Measurements from ENCODE around the gene CTNND2.

Gene CTNND2

GRCh38 chr5:11397549-11397948, 506.7 kb downstream of the CTNND2 start:
- TF ChIP-seq CTCF (IDR thresholded peaks at IDR 0.05; ENCODE audit: borderline replicate concordance, control extremely low read depth, extremely low read depth, insufficient read depth, missing control alignments) = no peak
- DNase-seq (ENCODE audit: low spot score) = no peak
- in situ Hi-C loops (cut with MboI; ENCODE audit: low sequenced_read_pairs, unreplicated experiment) = no loop called here

GRCh38 chr5:11396917-11397316, 507.3 kb downstream of the CTNND2 start:
- in situ Hi-C loops (cut with MboI; ENCODE audit: low sequenced_read_pairs, unreplicated experiment) = no loop called here
- no peak for TF ChIP-seq CTCF (IDR thresholded peaks at IDR 0.05; ENCODE audit: borderline replicate concordance, control extremely low read depth, extremely low read depth, insufficient read depth, missing control alignments)
- DNase-seq (ENCODE audit: low spot score) = no peak

- TF ChIP-seq CTCF (IDR thresholded peaks at IDR 0.05; ENCODE audit: borderline replicate concordance, control extremely low read depth, extremely low read depth, insufficient read depth, missing control alignments) = no peak
- in situ Hi-C loops (cut with MboI; ENCODE audit: low sequenced_read_pairs, unreplicated experiment) = no loop called here
- DNase-seq (ENCODE audit: low spot score) = no peak
These were observed 509.3 kb downstream of the CTNND2 start for GRCh38 chr5:11394933-11395332.

- TF ChIP-seq CTCF (IDR thresholded peaks at IDR 0.05; ENCODE audit: borderline replicate concordance, control extremely low read depth, extremely low read depth, insufficient read depth, missing control alignments) = no peak
- DNase-seq (ENCODE audit: low spot score) = no peak
- in situ Hi-C loops (cut with MboI; ENCODE audit: low sequenced_read_pairs, unreplicated experiment) = no loop called here
These were observed 513.9 kb downstream of the CTNND2 start for GRCh38 chr5:11390291-11390767.

GRCh38 chr5:11387382-11387781, 516.9 kb downstream of the CTNND2 start:
- no peak for DNase-seq (ENCODE audit: low spot score)
- in situ Hi-C loops (cut with MboI; ENCODE audit: low sequenced_read_pairs, unreplicated experiment) = no loop called here
- no peak for TF ChIP-seq CTCF (IDR thresholded peaks at IDR 0.05; ENCODE audit: borderline replicate concordance, control extremely low read depth, extremely low read depth, insufficient read depth, missing control alignments)

GRCh38 chr5:11386398-11386797, 517.8 kb downstream of the CTNND2 start:
- TF ChIP-seq CTCF (IDR thresholded peaks at IDR 0.05; ENCODE audit: borderline replicate concordance, control extremely low read depth, extremely low read depth, insufficient read depth, missing control alignments) = no peak
- in situ Hi-C loops (cut with MboI; ENCODE audit: low sequenced_read_pairs, unreplicated experiment) = no loop called here
- DNase-seq (ENCODE audit: low spot score) = no peak

GRCh38 chr5:11385901-11386293, 518.3 kb downstream of the CTNND2 start:
- in situ Hi-C loops (cut with MboI; ENCODE audit: low sequenced_read_pairs, unreplicated experiment) = no loop called here
- TF ChIP-seq CTCF (IDR thresholded peaks at IDR 0.05; ENCODE audit: borderline replicate concordance, control extremely low read depth, extremely low read depth, insufficient read depth, missing control alignments) = no peak
- DNase-seq (ENCODE audit: low spot score) = no peak
